DOHH2 (cell line): ENCODE results near the gene TNIP2.

ENCODE experiments used
- H3F3A ChIP-seq: fragments of 200-600 bp; sonication (generic), shearing (Covaris generic); 2 replicates; pipeline ENCODE4 v1.6.0; 2016; ENCODE audit warnings: antibody characterized with exemption, mild to moderate bottlenecking; ENCODE audit not compliant: control insufficient read depth, insufficient read depth
- H3K27ac ChIP-seq: fragments of 200-600 bp; sonication (generic); 2 replicates; pipeline ENCODE4 v1.5.1; 2014; ENCODE audit warnings: low read depth, mild to moderate bottlenecking, low read length, moderate library complexity
- H3K27me3 ChIP-seq: fragments of 200-600 bp; sonication (generic); 2 replicates; pipeline ENCODE4 v1.6.1; 2014; ENCODE audit warnings: mild to moderate bottlenecking, low read length, mixed read lengths; ENCODE audit not compliant: control insufficient read depth
- H3K36me3 ChIP-seq: fragments of 200-600 bp; sonication (generic); 2 replicates; pipeline ENCODE4 v1.6.1; 2014; ENCODE audit warnings: mild to moderate bottlenecking, low read length, moderate library complexity, mixed read lengths; ENCODE audit not compliant: control insufficient read depth
- H3K4me1 ChIP-seq: fragments of 200-600 bp; sonication (generic); 2 replicates; pipeline ENCODE4 v1.6.1; 2014; ENCODE audit warnings: mild to moderate bottlenecking, low read length, mixed read lengths; ENCODE audit not compliant: control insufficient read depth
- H3K4me2 ChIP-seq: fragments of 200-600 bp; sonication (generic); 2 replicates; pipeline ENCODE4 v1.6.0; 2014; ENCODE audit warnings: mild to moderate bottlenecking, low read length, moderate library complexity
- H3K4me3 ChIP-seq: fragments of 200-600 bp; sonication (generic); 2 replicates; pipeline ENCODE4 v1.5.1; 2014; ENCODE audit warnings: mild to moderate bottlenecking, low read length, mixed read lengths
- H3K79me2 ChIP-seq: fragments of 200-600 bp; sonication (generic); 2 replicates; pipeline ENCODE4 v1.6.1; 2014; ENCODE audit warnings: mild to moderate bottlenecking, low read length, mixed read lengths; ENCODE audit not compliant: control insufficient read depth
- H3K9me2 ChIP-seq: fragments of 200-600 bp; sonication (generic); replicated peaks from 2 replicates; pipeline ENCODE4 v1.6.1; 2014; ENCODE audit warnings: mild to moderate bottlenecking, low read length, mixed read lengths; ENCODE audit not compliant: control insufficient read depth
- H3K9me3 ChIP-seq: fragments of 200-600 bp; sonication (generic); 2 replicates; pipeline ENCODE4 v1.6.1; 2014; ENCODE audit warnings: antibody characterized with exemption, low read length, mixed read lengths; ENCODE audit not compliant: control insufficient read depth, insufficient read depth
- H4K20me1 ChIP-seq: fragments of 200-600 bp; sonication (generic); 2 replicates; pipeline ENCODE4 v1.6.0; 2014; ENCODE audit warnings: low read depth, mild to moderate bottlenecking, antibody characterized with exemption, low read length, moderate library complexity; ENCODE audit not compliant: control insufficient read depth, insufficient read depth
- CTCF ChIP-seq: fragments of 200-600 bp; sonication (generic); IDR thresholded peaks from one replicate; pipeline ENCODE4 v1.5.1; 2014; ENCODE audit warnings: antibody characterized with exemption, mild to moderate bottlenecking, low read depth, low read length; ENCODE audit not compliant: poor library complexity, severe bottlenecking
- EZH2phosphoT487 ChIP-seq: fragments of 200-600 bp; sonication (generic); IDR thresholded peaks from 2 replicates; pipeline ENCODE4 v1.6.1; 2017; ENCODE audit warnings: borderline replicate concordance, mild to moderate bottlenecking, antibody characterized with exemption, low read length, moderate library complexity, mixed read lengths

Gene TNIP2

GRCh38 chr4:2735869-2736268, 20.3 kb downstream of the TNIP2 start:
- Histone ChIP-seq H3K4me2 (no peak overlapping the region), H4K20me1 (no peaks in the 10 kb centered on the region), H3K9me3 (no peaks in the 10 kb centered on the region), H3K79me2 (no peaks in the 10 kb centered on the region), H3K9me2 (no peaks in the 10 kb centered on the region), H3F3A (no peaks in the 10 kb centered on the region), H3K4me1 (no peaks in the 10 kb centered on the region), H3K27ac (no peak overlapping the region), H3K36me3 (peaks cover 14% of the 10 kb centered on the region), H3K27me3 (no peaks in the 10 kb centered on the region), H3K4me3 (no peak overlapping the region)
- no peak for TF ChIP-seq EZH2phosphoT487

GRCh38 chr4:2734612-2735011, 21.5 kb downstream of the TNIP2 start:
- Histone ChIP-seq H3K27me3 (no peaks in the 10 kb centered on the region), H3K4me3 (no peak overlapping the region), H4K20me1 (no peaks in the 10 kb centered on the region), H3K4me2 (no peak overlapping the region), H3F3A (no peaks in the 10 kb centered on the region), H3K27ac (no peak overlapping the region), H3K79me2 (no peaks in the 10 kb centered on the region), H3K9me3 (no peaks in the 10 kb centered on the region), H3K9me2 (no peaks in the 10 kb centered on the region), H3K4me1 (no peaks in the 10 kb centered on the region), H3K36me3 (peaks cover 14% of the 10 kb centered on the region)
- no peak for TF ChIP-seq CTCF
- TF ChIP-seq EZH2phosphoT487: no peak

GRCh38 chr4:2733844-2734574, 22.1 kb downstream of the TNIP2 start:
- H3K36me3 ChIP-seq: peaks cover 14% of the 10 kb centered on the region
- no peak for TF ChIP-seq EZH2phosphoT487
- no peak for TF ChIP-seq CTCF
- no peaks in the 10 kb centered on the region for H3K27me3 ChIP-seq
- H4K20me1 ChIP-seq: no peaks in the 10 kb centered on the region
- H3K4me3 ChIP-seq: no peak overlapping the region
- no peak overlapping the region for H3K4me2 ChIP-seq
- no peaks in the 10 kb centered on the region for H3K9me2 ChIP-seq
- H3K79me2 ChIP-seq: no peaks in the 10 kb centered on the region
- no peak overlapping the region for H3K27ac ChIP-seq
- no peaks in the 10 kb centered on the region for H3K4me1 ChIP-seq
- no peaks in the 10 kb centered on the region for H3K9me3 ChIP-seq
- H3F3A ChIP-seq: no peaks in the 10 kb centered on the region

- Histone ChIP-seq H3K27me3 (no peaks in the 10 kb centered on the region), H3K4me2 (no peak overlapping the region), H3K9me2 (no peaks in the 10 kb centered on the region), H3K9me3 (no peaks in the 10 kb centered on the region), H4K20me1 (no peaks in the 10 kb centered on the region), H3K79me2 (no peaks in the 10 kb centered on the region), H3K27ac (no peak overlapping the region), H3K4me3 (no peak overlapping the region), H3K4me1 (no peaks in the 10 kb centered on the region), H3K36me3 (peaks cover 14% of the 10 kb centered on the region), H3F3A (no peaks in the 10 kb centered on the region)
- TF ChIP-seq EZH2phosphoT487 (no peak), CTCF (no peak)
These were observed 22.9 kb downstream of the TNIP2 start for GRCh38 chr4:2733001-2733843.
